GM10847 (cell line): ENCODE data around the gene SUV39H1.

ENCODE experiments used
- POLR2A ChIP-seq: IDR thresholded peaks from 2 replicates; pipeline ENCODE4 v1.6.1; 2011; ENCODE audit not compliant: insufficient read length; ENCODE audit errors: extremely low read depth

The SUV39H1 gene

DNA sequence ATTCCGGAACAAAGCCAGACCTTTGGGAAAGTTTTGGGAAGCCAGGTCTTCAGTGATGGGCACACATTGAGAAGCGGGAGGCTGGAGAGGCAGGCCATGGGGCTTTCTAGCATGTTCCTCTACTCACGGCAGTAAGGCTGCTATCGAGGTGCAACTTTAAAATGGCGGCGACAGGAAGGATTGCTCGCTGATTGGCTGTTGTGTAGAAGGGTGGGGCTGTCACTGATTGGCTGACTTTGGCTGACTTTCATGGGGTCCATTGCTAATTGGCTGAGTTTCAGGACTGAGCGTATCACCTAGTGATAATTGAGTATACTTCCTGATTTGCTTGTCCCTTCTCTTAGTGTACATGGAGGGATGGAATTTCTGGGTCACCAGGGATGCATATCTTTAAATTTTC is 45.3 kb downstream of the SUV39H1 start:
- no peak for TF ChIP-seq POLR2A

DNA sequence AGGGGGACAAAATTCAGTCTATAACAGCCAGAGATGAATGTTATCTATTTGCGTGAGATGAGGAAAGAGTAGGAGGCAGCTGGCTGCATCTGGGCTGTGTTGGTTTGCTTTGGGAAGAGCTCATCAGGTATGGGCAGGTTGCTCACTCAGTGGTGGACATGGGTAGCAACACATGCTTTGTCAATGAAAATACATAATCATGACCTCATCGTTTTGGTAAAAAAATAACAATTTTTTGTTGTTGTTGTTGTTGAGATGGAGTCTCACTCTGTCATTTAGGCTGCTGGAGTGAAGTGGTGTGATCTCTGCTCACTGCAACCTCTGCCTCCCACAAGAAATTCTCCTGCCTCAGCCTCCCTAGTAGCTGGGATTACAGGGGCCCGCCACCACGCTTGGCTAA is 48.7 kb downstream of the SUV39H1 start:
- TF ChIP-seq POLR2A: no peak

DNA sequence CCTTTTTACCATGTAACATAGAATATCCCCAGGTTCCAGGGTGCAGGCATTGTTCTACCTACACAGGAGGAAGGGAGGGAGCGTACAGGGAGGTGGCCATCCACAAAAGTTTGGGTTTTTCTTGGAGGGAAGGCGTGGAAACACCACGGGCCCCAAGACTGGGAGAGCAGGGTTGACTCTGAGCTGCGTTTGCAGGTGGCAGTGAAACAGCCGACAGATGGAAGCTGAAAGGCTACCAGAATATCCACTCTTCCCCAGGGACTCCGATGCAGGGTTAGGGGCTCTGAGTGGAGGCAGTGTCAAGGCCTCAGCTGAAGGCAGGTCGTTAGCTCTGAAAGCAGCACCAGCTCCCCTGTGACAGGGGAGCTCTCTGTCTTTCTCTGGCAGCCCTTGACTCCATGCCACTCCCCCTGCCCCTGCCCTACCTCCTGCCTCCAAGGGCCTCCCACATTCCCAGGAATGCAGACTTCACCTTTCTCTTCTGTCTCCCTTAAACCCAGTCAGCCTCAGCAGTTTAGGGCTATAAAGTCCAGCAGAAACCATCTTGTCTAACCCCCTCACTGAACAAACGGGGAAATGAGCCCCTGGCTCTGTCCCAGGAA is 51.0 kb downstream of the SUV39H1 start:
- no peak for TF ChIP-seq POLR2A

DNA sequence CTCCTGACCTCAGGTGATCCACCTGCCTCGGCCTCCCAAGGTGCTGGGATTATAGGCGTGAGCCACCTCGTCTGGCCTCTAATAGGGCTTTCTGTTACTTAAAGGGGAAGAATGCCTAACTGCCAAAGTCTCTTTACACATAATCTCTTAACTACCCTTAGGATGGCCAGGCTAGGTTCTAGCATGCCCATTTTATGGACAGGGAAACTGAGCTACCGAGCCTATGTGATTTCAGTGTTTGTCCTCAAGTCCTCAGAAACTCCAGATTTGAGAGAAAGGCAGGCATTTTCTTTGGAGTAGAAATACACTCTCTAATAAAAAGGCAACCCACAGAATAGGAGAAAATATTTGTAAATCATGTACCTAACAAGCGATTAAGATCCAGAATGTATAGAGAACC is 52.6 kb downstream of the SUV39H1 start:
- TF ChIP-seq POLR2A: no peak

DNA sequence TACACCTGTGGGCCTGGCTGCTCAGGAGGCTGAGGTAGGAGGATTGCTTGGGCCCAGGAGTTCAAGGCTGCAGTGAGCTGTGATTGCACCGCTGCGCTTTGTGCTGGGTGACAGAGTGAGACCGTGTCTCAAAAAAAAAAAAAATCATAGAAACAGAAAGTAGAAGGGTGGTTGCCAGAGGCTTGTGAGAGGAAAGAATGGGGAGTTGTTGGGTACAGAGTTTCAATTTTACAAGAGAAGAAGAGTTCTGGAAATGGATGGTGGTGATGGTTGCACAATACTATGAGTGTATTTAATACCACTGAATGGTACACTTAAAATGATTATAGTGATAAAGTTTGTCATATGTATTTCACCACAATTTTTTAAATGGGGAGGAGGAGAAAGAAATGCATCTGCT is 54.8 kb downstream of the SUV39H1 start:
- TF ChIP-seq POLR2A: no peak

DNA sequence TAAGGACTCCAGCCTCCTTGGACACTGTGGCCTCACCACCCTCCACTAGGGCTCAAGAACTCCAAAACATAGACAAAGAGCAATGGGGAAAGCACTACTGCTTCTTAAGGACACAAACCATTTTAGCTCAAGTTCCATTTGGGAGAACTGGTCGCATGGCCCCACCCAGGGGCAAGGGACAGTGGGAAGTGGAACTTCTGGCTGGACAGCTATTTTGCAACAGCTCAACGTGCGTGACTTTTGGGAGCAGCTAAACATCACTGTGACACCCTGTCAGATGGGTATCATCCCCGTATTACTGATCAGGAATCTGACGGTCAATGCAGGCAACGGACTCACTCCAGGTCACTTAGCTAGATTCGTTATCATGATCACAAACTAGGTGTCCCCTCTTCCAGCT is 56.0 kb downstream of the SUV39H1 start:
- no peak for TF ChIP-seq POLR2A

DNA sequence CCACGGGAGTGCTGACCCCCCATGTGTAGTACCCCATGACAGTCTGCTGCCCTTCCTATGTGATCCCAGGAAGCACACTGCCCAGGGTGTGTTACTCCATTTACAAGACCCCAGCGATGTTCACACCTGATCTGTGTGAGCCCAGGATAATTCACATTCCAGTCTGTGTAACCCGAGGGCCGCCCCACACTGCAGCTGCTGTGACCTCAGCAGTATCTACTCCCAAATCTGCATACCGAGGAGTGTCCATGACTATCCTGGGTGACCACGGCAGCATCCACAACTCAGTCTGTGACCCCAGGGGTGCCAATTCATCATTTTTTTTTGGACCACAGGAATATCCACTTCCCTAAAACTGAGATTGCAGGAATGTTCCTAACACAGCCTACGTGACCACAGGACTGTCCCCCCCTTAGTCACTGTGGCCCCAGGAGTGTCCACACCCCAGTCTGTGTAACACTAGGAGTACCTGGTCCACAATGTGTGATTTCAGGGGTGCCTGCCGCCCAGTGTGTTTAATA is 57.2 kb downstream of the SUV39H1 start:
- TF ChIP-seq POLR2A: no peak

DNA sequence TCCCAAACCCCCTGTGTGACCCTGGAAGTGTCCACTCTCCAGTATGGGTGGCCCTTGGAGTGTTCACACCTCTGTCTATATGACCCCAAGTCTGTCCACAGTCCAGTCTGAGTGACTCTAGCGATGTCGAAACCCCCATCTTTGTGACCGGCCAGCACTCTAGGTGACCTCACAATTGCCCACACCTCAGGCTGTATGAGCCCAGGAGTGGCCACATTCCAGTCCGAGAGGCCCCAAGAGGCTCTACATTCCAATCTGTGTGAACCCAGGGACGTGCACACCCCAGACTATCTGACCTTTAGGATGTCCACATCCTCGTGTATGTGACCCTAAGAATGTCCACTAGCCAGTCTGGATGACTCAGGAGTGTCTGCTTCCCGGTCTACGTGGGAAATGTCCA is 57.7 kb downstream of the SUV39H1 start:
- TF ChIP-seq POLR2A: no peak
